ENCODE data around the gene NOP53.
"Not testable (repeated sequence)": the region's sequence is repeated elsewhere in the genome, so short reads cannot be mapped to it uniquely, and the experiment has no call there.

GRCh38 chr19:47718415-47719046 lies 26.8 kb upstream of the NOP53 start:
- not testable (repeated sequence) for TF ChIP-seq EZH2 (IDR thresholded peaks at IDR 0.05; ENCODE audit: borderline replicate concordance, low read depth, low read length, severe bottlenecking); POLR2A (IDR thresholded peaks at IDR 0.05; ENCODE audit: low read depth, low read length); POLR2AphosphoS5 (IDR thresholded peaks at IDR 0.05; ENCODE audit: insufficient read depth, low read depth, low read length); MAX (IDR thresholded peaks at IDR 0.05; ENCODE audit: insufficient read depth, insufficient read length); JUN (IDR thresholded peaks at IDR 0.05; ENCODE audit: borderline replicate concordance, insufficient read depth, insufficient read length, low read depth); MYC (IDR thresholded peaks at IDR 0.05; ENCODE audit: low read depth, low read length)
- TF ChIP-seq, protein P1, sequence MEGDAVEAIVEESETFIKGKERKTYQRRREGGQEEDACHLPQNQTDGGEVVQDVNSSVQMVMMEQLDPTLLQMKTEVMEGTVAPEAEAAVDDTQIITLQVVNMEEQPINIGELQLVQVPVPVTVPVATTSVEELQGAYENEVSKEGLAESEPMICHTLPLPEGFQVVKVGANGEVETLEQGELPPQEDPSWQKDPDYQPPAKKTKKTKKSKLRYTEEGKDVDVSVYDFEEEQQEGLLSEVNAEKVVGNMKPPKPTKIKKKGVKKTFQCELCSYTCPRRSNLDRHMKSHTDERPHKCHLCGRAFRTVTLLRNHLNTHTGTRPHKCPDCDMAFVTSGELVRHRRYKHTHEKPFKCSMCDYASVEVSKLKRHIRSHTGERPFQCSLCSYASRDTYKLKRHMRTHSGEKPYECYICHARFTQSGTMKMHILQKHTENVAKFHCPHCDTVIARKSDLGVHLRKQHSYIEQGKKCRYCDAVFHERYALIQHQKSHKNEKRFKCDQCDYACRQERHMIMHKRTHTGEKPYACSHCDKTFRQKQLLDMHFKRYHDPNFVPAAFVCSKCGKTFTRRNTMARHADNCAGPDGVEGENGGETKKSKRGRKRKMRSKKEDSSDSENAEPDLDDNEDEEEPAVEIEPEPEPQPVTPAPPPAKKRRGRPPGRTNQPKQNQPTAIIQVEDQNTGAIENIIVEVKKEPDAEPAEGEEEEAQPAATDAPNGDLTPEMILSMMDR (IDR thresholded peaks at IDR 0.05; ENCODE audit: extremely low read depth in 1 of 2, insufficient read depth in 1 of 2, low read depth in 1 of 2, low read length in 2 of 2): not testable (repeated sequence)

Data from endothelial cell of umbilical vein (primary cell).